GM20431 (cell line): ENCODE data around the gene MEP1A.
"Not testable (repeated sequence)": the region's sequence is repeated elsewhere in the genome, so short reads cannot be mapped to it uniquely, and the experiment has no call there.

ENCODE experiments used
- in situ Hi-C: fragments of 300-500 bp; cut with MseI, MboI; formaldehyde crosslinking; loops from one replicate; pipeline ENCODE4 v1.15.0; 2020; ENCODE audit warnings: low sequenced_read_pairs; ENCODE audit not compliant: unreplicated experiment

MEP1A gene

GRCh38 chr6:46793138-46793537, at the start of gene MEP1A:
MEP1A (plus strand) TSS chr6:46793389; CDS start chr6:46793399, 10 bp downstream.
- in situ Hi-C loops: no loop called here

- in situ Hi-C loops: no loop called here
Observed at GRCh38 chr6:46743425-46744158, 49.6 kb upstream of the MEP1A start.

- in situ Hi-C loops: not testable (repeated sequence)
Observed at GRCh38 chr6:46744159-46744725, 48.9 kb upstream of the MEP1A start.

- in situ Hi-C loops: no loop called here
Observed at GRCh38 chr6:46745973-46746372, 47.2 kb upstream of the MEP1A start.

- in situ Hi-C loops: no loop called here
Observed at GRCh38 chr6:46746696-46747095, 46.5 kb upstream of the MEP1A start, which contains the start of gene ANKRD66. ANKRD66 (plus strand) TSS chr6:46746933; CDS start chr6:46751949, 5,016 bp downstream.

- in situ Hi-C loops: no loop called here
Observed at GRCh38 chr6:46748940-46749503, 44.2 kb upstream of the MEP1A start.

- in situ Hi-C loops: no loop called here
Observed at GRCh38 chr6:46749731-46750130, 43.5 kb upstream of the MEP1A start.

GRCh38 chr6:46751658-46752057, 41.5 kb upstream of the MEP1A start:
- in situ Hi-C loops: no loop called here

- in situ Hi-C loops: no loop called here
Observed at GRCh38 chr6:46755865-46756264, 37.3 kb upstream of the MEP1A start.

GRCh38 chr6:46756469-46757213, 36.5 kb upstream of the MEP1A start:
- in situ Hi-C loops: no loop called here

- in situ Hi-C loops: no loop called here
Observed at GRCh38 chr6:46757214-46757596, 36.0 kb upstream of the MEP1A start.

- in situ Hi-C loops: no loop called here
Observed at GRCh38 chr6:46758960-46759753, 34.0 kb upstream of the MEP1A start.

GRCh38 chr6:46760925-46761324, 32.3 kb upstream of the MEP1A start:
- in situ Hi-C loops: no loop called here

- in situ Hi-C loops: no loop called here
Observed at GRCh38 chr6:46763466-46763865, 29.7 kb upstream of the MEP1A start.

- in situ Hi-C loops: not testable (repeated sequence)
Observed at GRCh38 chr6:46764280-46764679, 28.9 kb upstream of the MEP1A start.

GRCh38 chr6:46764961-46765360, 28.2 kb upstream of the MEP1A start:
- in situ Hi-C loops: no loop called here

- in situ Hi-C loops: no loop called here
Observed at GRCh38 chr6:46772016-46772415, 21.2 kb upstream of the MEP1A start.

GRCh38 chr6:46772762-46773161, 20.4 kb upstream of the MEP1A start:
- in situ Hi-C loops: no loop called here

- in situ Hi-C loops: no loop called here
Observed at GRCh38 chr6:46773201-46773855, 19.9 kb upstream of the MEP1A start.

GRCh38 chr6:46774736-46775135, 18.5 kb upstream of the MEP1A start:
- in situ Hi-C loops: not testable (repeated sequence)
